GM06990 (cell line): ENCODE measurements around the gene ZNF516.

ENCODE experiments used
- DNase-seq: peaks from one replicate; pipeline ENCODE4 v3.0.0-alpha.2; 2011; ENCODE audit not compliant: insufficient read length; ENCODE audit errors: extremely low read depth
- H3K27me3 ChIP-seq: replicated peaks from 2 replicates; pipeline ENCODE4 v1.6.0; 2011; ENCODE audit warnings: low read length; ENCODE audit not compliant: control insufficient read depth, insufficient read depth
- H3K36me3 ChIP-seq: 2 replicates; pipeline ENCODE4 v1.5.1; 2011; ENCODE audit warnings: low read length; ENCODE audit not compliant: control insufficient read depth, insufficient read depth
- H3K4me3 ChIP-seq: replicated peaks from 2 replicates; pipeline ENCODE4 v1.5.1; 2011; ENCODE audit warnings: low read depth, mild to moderate bottlenecking, control low read depth, low read length
- CTCF ChIP-seq: IDR thresholded peaks from 2 replicates; pipeline ENCODE4 v1.5.1; 2011; ENCODE audit warnings: low read length, control low read depth, mild to moderate bottlenecking, inconsistent platforms; ENCODE audit not compliant: insufficient read depth, poor library complexity, severe bottlenecking

ZNF516 gene

GRCh38 chr18:76347341-76347740 is 147.7 kb downstream of the ZNF516 start:
- Histone ChIP-seq H3K36me3 (no peaks in the 10 kb centered on the region), H3K4me3 (no peak overlapping the region), H3K27me3 (no peaks in the 10 kb centered on the region)
- DNase-seq: no peak
- no peak for TF ChIP-seq CTCF

GRCh38 chr18:76346490-76347130 is 148.4 kb downstream of the ZNF516 start:
- no peak for TF ChIP-seq CTCF
- H3K27me3 ChIP-seq: no peaks in the 10 kb centered on the region
- H3K36me3 ChIP-seq: no peaks in the 10 kb centered on the region
- DNase-seq: no peak
- H3K4me3 ChIP-seq: no peak overlapping the region

GRCh38 chr18:76345901-76346300 is 149.1 kb downstream of the ZNF516 start:
- Histone ChIP-seq H3K27me3 (no peaks in the 10 kb centered on the region), H3K4me3 (no peak overlapping the region), H3K36me3 (no peaks in the 10 kb centered on the region)
- TF ChIP-seq CTCF: no peak
- DNase-seq: no peak

- TF ChIP-seq CTCF: no peak
- Histone ChIP-seq H3K4me3 (no peak overlapping the region), H3K36me3 (no peaks in the 10 kb centered on the region), H3K27me3 (no peaks in the 10 kb centered on the region)
- DNase-seq: no peak
Measured at GRCh38 chr18:76343938-76344569, 151.0 kb downstream of the ZNF516 start.

- no peaks in the 10 kb centered on the region for H3K36me3 ChIP-seq
- no peak overlapping the region for H3K4me3 ChIP-seq
- H3K27me3 ChIP-seq: 0 out of 2 replicates have a peak, but pooled peaks cover 2% of the 10 kb centered on the region
- DNase-seq: no peak
- no peak for TF ChIP-seq CTCF
Measured at GRCh38 chr18:76340410-76340809, 154.6 kb downstream of the ZNF516 start.
